HG03342 (cell line): Measurements from ENCODE around the gene KCNAB3.

Experiments used
- ATAC-seq: cut with Tn5 transposase; IDR thresholded peaks from one replicate; pipeline ENCODE4 v1.9.1; 2021; ENCODE audit warnings: mild to moderate bottlenecking, moderate library complexity; ENCODE audit not compliant: unreplicated experiment

Gene KCNAB3

DNA sequence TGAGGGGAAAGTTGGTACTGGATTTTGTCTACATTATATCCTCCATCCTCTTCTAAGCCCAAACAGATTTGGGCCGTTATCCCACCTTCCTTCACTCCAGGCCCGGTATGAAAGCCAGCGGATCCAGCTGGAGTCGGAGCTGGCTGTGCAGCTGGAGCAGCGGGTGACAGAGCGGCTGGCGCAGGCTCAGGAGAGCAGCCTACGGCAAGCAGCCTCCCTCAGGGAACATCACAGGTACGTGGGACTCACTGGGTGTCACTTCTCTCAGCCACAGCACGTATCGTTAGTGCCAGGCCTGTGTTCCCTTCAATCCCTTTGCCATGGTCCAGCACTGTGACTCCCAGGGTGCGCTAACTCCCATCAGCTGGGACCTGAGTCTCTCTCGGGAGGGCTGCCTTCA lies 13.6 kb upstream of the KCNAB3 start:
- no peak for ATAC-seq

- ATAC-seq, result no peak
These were observed 11.1 kb upstream of the KCNAB3 start for GRCh38 chr17:7940743-7941142.

- ATAC-seq, result no peak
These were observed 10.4 kb upstream of the KCNAB3 start for GRCh38 chr17:7940034-7940433.

DNA sequence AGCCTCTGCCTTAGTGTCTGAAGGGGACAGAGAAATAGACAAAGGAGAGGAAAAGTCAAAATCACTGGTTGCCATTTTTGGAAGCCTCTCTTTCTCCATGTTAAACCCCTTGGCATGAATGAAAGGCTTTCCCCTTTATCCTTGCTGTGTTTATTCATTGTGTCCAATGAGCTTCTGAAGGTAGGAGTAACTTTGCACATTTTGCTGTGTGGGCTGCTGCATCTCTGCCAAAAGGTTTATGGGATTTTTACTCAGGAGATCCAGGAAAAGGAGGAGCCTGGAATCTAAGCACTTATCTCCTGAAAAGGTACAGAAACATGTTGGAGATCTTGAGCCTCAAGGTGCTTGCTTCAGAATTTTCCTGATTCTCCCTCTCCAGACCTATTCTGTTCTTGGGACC lies 6.2 kb upstream of the KCNAB3 start:
- ATAC-seq, result no peak

- no peak for ATAC-seq
These were observed 3.3 kb upstream of the KCNAB3 start for GRCh38 chr17:7932949-7933348.

DNA sequence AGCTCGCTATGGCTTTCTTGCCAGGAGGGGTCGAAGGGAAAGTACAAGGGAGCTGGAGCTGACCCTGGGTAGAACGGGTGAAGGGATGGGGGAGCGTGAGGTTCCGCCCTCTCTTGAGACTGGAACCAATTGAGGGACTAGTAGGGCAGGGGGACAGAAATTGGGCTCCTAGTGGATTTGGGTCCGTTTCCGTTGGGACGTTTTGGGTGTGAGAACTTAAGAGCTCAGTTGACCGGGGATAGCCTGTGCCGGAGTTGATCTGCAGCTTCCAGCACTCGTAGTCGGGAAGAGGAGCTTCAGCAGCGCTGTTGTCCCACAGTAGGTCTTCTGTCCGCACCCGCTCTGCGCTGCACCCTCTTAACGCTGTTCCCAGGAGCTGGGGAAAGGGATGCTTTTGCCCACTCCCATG lies 2.8 kb upstream of the KCNAB3 start:
- peak; percentile 10 for ATAC-seq

DNA sequence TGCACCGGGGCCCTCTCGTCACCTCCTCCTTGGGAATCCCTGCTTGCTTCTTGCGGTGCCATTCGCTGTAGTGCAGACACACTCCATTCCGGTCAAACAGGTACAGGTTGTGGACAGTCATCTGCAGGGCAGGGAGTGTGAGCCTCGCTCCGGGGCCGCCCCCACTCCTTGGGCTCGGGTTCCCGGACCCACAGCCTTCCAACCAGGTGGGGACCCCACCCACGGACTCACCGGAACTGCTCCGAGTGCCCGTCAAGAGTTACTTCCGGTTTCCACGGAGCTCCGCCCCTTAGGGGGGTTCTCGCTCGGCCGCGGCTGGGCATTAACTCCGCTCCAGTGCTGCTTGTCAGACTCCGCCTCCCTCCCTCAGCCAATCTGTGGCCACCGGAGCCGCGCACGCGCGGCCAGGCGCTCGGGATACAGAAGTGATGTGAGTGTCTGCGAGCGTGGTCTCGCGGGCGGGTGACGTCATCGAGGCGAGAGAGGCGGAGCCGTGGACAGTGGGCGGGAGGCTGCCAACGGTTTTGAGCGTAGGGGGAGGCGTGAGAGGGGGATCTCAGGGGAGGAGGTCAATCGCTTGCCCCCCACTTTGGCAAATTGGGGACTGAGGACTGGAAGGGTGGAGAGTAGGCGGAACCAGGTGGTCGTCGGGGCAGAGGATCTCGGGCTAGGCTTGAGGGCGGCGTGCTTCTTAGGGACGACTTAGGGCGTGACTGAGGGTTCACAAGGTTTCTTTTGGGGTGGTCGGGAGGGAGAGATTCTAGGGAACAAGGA lies 2.2 kb upstream of the KCNAB3 start, which contains the start of the genes CNTROB and TRAPPC1:
Gene CNTROB (plus strand): TSS at position 498 of the 774 bp plus-strand sequence. CDS start 874 bp downstream, outside the sequence.
Gene TRAPPC1 (minus strand): TSS at position 238 of the 774 bp plus-strand sequence. CDS start 117 bp downstream, at position 121.
- ATAC-seq, result peak; percentile 90

GRCh38 chr17:7930841-7931631 lies 1.4 kb upstream of the KCNAB3 start:
- ATAC-seq, result no peak

GRCh38 chr17:7927596-7927995 lies 2.1 kb downstream of the KCNAB3 start:
- no peak for ATAC-seq

GRCh38 chr17:7922845-7923628 lies 6.6 kb downstream of the KCNAB3 start:
- no peak for ATAC-seq

DNA sequence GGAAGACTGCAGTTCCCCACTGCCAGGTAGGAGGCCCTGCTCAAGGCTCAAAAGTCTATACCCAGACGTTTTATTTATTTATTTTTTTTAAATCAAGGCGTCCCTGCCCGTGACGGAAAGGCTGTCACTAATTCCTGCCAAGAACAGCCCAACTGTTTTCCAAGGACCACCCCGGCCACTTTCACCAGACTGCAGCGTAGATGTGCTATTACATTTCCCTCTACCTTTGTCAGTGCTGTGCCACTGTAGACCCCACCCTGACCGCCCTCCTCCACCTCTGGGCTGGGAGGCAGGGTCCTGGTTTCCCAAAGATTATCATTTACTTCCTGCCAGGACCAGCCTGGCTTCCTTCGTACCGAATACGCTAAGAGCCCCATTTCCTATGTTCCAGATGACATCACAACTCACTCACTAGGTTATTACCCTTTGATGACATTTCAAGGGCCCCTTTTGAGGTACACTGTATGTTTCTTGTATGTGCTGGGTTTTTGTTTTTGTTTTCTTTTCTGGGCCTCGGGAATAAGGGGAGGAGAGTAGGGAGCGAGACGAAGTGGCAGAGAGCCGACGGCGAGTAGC lies 7.3 kb downstream of the KCNAB3 start:
- ATAC-seq, result no peak

- no peak for ATAC-seq
These were observed 12.8 kb downstream of the KCNAB3 start for GRCh38 chr17:7916808-7917207.

GRCh38 chr17:7916385-7916682 lies 13.3 kb downstream of the KCNAB3 start:
- ATAC-seq, result no peak

GRCh38 chr17:7915611-7916384 lies 13.9 kb downstream of the KCNAB3 start, which contains the start of gene RNF227:
RNF227 (minus strand) TSS chr17:7916289; CDS start chr17:7916195, 94 bp downstream.
- ATAC-seq, result peak; percentile 67

DNA sequence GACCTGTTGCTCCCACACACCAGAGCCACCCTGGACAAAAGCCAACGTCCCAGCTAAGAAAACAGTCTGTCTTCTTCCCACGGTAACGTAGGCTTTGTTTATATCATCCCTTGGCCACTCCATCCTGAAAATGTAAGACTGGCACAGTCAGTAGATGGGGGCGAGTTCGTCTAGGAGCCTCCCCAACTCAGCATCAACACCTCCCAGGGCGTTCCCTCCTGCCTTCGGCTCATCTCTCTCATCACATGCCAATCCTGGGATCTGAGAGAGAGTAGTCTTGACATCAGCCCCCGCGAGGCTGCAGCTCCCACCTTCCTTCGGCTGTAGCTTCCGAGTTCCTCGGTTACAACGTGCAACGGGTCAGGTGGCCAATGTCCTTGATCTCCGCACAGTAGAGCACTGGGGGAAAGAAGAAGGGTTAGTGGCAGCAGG lies 14.5 kb downstream of the KCNAB3 start:
- no peak for ATAC-seq

DNA sequence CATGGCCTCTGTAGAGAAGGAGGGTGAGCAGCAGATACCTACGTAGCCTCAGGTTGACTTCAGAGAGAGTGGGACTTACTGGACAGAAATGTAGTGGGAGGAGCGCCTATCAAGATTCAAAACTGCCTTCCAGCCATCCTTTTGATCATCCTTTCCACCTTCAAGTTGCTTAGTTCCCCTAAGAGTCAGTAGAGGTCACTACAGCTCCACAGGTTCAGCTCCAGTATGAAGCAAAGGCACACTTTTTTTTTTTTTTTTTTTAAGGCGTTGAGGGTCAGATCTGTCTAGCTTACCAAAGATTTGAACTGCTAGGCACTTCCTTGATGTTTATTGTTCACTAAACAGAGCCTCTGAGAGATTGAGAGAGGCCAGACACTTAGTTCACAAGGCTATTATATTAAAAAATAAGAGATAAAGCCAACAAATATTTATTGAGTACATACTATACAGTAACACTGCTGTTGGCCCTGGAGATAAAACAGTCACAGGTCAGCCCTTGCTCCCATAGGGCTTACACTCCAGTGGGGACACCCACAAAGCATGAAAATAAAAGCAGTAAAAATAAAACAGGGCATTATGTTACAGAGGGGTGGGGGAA lies 16.6 kb downstream of the KCNAB3 start:
- ATAC-seq, result no peak

GRCh38 chr17:7911116-7911515 lies 18.5 kb downstream of the KCNAB3 start:
- no peak for ATAC-seq

- ATAC-seq, result no peak
These were observed 18.9 kb downstream of the KCNAB3 start for GRCh38 chr17:7910711-7911110.

- no peak for ATAC-seq
These were observed 19.4 kb downstream of the KCNAB3 start for GRCh38 chr17:7910281-7910680.

DNA sequence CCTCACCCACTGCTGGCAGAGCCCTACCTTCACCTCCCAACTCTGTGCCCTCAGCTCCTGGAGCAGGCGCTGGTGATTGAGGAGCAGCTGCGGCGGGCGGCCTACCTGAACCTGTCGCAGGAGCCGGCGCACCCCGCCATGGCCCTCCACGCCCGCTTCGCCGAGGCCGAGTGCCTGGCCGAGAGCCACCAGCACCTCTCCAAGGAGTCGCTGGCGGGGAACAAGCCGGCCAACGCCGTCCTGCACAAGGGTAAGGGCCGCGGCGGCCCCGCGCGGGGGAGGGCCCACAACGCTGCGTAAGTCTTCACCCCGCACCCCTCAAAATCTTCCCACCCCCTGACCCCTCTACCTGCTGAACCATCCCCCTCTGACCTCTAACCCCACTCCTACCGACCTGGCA lies 20.6 kb downstream of the KCNAB3 start:
- no peak for ATAC-seq
